ENCODE data around the gene C4BPA. TPM values are rescaled to one million over a fixed set of nuclear protein-coding genes. Genes with fewer than 3 reads are reported as not detected.

The C4BPA gene
- total and polyA plus RNA-seq, 10 of the 15 experiments (the other 5 are each of a cell fraction or from before 2014, with no cell fraction given): 0.31 TPM; not detected in 9

DNA sequence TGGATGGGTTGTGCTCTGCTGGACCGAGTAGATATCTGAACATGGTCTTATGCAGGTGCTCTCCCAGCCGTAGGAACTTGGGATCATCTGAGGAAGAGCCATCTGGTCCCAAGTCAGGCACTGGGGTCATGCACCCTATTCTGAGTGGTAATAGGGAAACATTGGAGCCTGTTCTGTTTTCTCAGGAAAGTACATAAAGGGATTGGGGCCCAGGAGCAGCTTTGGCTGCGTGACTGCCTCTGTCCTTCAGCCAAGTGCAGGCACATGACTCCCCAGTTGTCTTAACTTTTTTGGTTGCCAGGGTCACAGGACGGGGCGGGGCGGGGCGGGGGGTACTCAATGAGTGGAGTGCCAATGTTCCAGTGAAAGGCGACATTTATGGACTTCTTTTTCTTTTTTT is 39.5 kb upstream of the C4BPA start (continued):
- TF ChIP-seq, protein P1, sequence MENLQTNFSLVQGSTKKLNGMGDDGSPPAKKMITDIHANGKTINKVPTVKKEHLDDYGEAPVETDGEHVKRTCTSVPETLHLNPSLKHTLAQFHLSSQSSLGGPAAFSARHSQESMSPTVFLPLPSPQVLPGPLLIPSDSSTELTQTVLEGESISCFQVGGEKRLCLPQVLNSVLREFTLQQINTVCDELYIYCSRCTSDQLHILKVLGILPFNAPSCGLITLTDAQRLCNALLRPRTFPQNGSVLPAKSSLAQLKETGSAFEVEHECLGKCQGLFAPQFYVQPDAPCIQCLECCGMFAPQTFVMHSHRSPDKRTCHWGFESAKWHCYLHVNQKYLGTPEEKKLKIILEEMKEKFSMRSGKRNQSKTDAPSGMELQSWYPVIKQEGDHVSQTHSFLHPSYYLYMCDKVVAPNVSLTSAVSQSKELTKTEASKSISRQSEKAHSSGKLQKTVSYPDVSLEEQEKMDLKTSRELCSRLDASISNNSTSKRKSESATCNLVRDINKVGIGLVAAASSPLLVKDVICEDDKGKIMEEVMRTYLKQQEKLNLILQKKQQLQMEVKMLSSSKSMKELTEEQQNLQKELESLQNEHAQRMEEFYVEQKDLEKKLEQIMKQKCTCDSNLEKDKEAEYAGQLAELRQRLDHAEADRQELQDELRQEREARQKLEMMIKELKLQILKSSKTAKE (IDR thresholded peaks at IDR 0.05; ENCODE audit: low read depth, poor library complexity, severe bottlenecking): no peak
- TF ChIP-seq POLR2A (IDR thresholded peaks at IDR 0.05; ENCODE audit: low read depth, low read length) (no peak), EZH2 (IDR thresholded peaks at IDR 0.05; ENCODE audit: borderline replicate concordance, control insufficient read depth, low read depth, low read length) (no peak), YY1 (IDR thresholded peaks at IDR 0.05; ENCODE audit: low read depth, low read length) (no peak), ZNF592 (IDR thresholded peaks at IDR 0.05) (no peak), ZBTB11 (CRISPR knock-in tag; IDR thresholded peaks at IDR 0.05) (no peak)
- TF ChIP-seq, protein P2, sequence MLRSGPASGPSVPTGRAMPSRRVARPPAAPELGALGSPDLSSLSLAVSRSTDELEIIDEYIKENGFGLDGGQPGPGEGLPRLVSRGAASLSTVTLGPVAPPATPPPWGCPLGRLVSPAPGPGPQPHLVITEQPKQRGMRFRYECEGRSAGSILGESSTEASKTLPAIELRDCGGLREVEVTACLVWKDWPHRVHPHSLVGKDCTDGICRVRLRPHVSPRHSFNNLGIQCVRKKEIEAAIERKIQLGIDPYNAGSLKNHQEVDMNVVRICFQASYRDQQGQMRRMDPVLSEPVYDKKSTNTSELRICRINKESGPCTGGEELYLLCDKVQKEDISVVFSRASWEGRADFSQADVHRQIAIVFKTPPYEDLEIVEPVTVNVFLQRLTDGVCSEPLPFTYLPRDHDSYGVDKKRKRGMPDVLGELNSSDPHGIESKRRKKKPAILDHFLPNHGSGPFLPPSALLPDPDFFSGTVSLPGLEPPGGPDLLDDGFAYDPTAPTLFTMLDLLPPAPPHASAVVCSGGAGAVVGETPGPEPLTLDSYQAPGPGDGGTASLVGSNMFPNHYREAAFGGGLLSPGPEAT (IDR thresholded peaks at IDR 0.05; ENCODE audit: low read depth): no peak
